T47D (cell line): ENCODE data around the gene HS3ST6.
"Not testable (repeated sequence)": the region's sequence is repeated elsewhere in the genome, so short reads cannot be mapped to it uniquely, and the experiment has no call there.

ENCODE experiments used
- DNase-seq, 2 experiments: peaks; one replicate each; pipeline versions ENCODE4 v3.0.0 to v3.0.0-alpha.2; 2011 to 2012; ENCODE audit warnings: low read depth in 1 of 2, low spot score in 1 of 2
- JUND ChIP-seq: IDR thresholded peaks from 2 replicates; pipeline ENCODE4 v1.6.1; 2012; ENCODE audit warnings: low read depth
- in situ Hi-C: cut with HindIII; loops from 2 replicates; pipeline ENCODE4 v1.10.0; 2016; ENCODE audit warnings: low sequenced_read_pairs, low pct_unique_long_range_greater_than_20kb

HS3ST6 gene

DNA sequence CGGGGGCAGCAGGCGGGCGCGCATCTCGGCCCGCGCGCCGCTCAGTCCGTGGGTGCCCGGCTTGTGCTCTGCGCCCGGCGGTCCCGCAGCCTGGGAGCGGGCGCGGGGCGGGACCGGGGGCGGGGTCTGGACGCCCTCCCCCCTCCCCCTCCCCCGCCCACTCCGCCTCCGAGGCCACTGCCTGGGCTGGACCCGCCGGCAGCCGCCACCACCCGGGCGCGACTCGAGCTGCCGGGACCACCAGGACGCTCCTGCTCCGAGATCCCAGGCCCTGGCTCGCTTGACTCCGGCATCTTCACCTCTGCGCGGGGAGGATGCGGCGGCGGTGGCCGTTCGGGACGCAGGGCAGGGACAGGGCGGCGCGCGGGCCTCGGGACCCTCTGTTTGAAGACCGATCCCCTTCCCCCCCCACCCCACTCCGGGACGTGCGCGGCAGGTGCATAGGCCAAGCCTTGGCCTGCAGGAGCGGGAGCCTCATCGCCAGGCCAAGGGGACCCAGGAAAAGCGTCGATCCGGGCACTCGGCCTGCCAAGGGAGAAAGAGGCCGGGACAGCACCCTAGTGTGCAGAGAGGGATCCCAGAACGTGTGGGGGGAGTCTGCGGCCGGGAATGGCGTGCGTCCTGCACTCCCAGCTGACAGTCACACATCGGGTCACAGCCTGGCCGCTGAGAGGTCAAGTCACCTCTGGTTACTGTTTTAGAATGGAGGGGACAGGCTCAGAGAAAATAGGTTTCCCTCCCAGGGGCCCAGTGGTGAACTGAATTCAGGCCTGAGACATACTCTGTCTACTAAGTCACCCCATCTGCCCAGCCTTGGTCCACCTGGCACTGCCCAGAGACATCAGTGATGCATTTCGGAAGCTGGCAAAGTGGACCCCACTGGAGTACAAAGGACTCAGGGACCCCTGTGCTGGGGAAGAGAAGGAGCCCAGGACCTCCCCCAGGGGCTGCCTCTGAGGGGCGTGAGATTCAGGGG is at the start of gene HS3ST6:
TSS of gene HS3ST6 (minus strand) at position 65 of the 976 bp plus-strand sequence. CDS start 92 bp downstream, outside the sequence.
- TF ChIP-seq JUND: no peak
- in situ Hi-C loops: no loop called here
- DNase-seq: no peak

DNA sequence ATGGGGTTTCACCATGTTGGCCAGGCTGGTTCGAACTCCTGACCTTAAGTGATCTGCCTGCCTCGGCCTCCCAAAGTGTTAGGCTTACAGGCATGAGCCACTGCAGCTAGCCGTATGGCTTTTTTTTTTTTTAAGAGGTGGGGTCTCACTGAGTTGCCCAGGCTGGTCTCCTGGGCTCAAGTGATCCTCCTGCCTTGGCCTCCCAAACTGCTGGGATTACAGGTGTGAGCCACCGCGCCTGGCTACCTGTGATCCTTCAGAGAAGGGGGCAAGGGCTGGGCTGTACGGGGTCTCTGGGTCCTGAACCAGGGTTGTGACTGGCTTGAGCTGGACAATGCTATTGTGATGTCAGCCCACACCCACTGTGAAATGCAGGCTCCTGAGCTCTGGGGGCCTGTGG is 48.2 kb upstream of the HS3ST6 start, which contains the start of gene RNF151:
TSS of gene RNF151 (plus strand) at position 397 of the 400 bp plus-strand sequence. CDS start 26 bp downstream, outside the sequence.
- no peak for TF ChIP-seq JUND
- in situ Hi-C loops: no loop called here
- no peak for DNase-seq

DNA sequence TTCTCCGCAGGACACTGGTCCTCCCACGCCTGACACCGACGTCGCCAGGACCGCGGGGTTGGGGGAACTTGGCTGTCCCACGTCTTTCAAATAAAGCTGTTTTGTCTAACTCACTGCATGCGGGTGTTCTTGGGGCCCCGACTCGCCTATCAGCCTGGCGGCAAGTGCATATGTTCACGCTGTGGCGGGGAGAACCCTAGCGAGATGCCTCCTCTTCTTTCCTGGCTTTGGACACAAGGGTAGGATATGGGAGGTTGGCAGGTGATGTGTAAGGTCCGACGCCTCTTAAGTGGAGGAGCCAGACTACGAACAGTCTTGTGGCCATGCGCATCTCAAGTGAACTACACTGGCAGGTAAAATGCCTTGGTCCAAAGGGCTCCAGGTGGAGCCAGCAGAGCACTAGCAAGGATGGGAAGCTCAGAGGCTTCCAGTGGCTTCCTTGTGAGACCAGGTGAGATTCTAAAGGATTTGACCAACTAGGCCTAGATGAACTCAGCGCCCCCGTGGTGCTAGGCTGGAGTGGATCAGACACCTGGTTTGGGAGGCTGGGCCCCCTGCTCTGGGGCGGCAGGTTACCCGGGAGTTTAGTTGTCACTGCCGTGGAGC is 47.3 kb upstream of the HS3ST6 start:
- DNase-seq: no peak
- in situ Hi-C loops: no loop called here
- TF ChIP-seq JUND: no peak

DNA sequence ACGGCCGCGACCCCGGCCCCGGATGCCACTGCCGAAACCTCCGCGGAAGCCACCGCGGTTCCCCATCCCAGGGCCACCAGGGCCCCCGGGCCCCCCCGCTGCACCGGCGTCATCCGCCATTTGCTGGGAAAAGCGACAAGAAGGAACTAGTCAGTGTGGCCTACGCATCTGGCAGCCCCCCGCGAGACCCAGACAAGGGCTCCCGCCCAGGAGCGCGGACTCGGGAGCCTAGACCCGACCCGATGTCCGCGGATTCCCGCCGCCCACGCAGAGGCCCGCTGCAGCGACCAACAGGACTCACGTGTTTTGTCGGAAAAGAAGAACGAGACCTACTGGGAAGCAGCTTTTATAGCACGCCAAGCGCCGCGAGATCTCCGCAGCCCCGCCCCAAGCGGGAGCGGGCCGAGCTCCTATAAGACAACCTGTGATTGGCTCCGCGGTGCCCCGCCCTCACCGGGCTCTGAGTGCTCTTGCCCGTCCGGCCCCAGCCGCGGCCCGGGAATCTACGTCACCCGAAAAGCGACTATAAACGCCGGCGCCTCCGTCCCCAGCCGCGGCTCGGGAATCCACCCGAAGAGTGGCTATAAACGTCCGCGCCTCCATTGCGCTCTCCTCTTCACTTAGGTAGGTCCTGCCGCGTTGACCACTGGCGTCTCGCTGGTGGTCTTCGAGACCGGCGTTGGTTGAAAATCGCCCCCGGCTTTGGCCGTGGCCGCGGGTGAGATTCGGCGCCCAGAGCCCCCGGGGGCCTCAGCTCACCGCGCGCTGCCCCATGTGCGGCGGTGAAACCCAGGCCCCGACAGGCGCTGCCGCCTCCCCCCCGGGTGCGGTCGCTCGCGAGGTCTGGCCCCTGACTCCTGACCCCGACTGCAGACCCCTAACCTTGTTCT is 46.5 kb upstream of the HS3ST6 start, which contains the start of gene RPS2:
TSS of gene RPS2 (minus strand) at position 321 of the 890 bp plus-strand sequence. CDS start at position 120, 201 bp downstream.
- TF ChIP-seq JUND: no peak
- peak; percentile 99 for DNase-seq
- in situ Hi-C loops: no loop called here

DNA sequence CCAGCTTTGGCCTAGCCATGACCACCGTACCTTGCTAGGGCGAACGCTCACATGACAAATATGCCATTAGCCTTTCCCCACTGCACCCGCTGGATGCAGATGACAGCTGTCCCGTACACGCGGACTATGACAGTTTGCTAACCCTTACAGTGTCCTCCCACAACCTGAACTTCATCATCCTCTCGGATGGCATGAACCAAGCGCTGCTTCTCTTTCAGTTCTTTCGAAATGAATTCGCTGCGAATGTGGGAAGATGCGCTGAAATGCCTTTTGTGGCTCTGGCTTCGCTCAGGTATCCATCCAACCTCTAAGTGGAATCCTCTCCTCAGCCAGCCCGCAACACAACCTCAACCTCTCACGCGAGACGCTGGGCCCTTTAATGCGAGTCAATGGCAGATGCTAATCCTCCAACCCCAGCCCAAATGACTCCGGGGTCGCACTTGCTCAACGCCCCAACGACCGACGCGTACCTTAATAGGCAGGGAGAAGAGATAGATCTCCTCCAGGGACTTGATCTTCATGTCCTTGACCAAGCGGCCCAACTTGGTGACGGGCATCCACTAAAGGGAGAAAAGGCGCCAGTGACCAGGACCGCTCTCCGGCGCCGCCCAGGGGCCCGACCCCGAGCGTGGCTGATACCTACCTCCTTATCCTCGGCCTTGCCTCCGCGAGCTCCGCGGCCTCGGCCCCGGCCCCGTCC is 45.7 kb upstream of the HS3ST6 start:
- no peak for TF ChIP-seq JUND
- DNase-seq: peak in 1 of 2 experiments; percentile 32
- in situ Hi-C loops: no loop called here

DNA sequence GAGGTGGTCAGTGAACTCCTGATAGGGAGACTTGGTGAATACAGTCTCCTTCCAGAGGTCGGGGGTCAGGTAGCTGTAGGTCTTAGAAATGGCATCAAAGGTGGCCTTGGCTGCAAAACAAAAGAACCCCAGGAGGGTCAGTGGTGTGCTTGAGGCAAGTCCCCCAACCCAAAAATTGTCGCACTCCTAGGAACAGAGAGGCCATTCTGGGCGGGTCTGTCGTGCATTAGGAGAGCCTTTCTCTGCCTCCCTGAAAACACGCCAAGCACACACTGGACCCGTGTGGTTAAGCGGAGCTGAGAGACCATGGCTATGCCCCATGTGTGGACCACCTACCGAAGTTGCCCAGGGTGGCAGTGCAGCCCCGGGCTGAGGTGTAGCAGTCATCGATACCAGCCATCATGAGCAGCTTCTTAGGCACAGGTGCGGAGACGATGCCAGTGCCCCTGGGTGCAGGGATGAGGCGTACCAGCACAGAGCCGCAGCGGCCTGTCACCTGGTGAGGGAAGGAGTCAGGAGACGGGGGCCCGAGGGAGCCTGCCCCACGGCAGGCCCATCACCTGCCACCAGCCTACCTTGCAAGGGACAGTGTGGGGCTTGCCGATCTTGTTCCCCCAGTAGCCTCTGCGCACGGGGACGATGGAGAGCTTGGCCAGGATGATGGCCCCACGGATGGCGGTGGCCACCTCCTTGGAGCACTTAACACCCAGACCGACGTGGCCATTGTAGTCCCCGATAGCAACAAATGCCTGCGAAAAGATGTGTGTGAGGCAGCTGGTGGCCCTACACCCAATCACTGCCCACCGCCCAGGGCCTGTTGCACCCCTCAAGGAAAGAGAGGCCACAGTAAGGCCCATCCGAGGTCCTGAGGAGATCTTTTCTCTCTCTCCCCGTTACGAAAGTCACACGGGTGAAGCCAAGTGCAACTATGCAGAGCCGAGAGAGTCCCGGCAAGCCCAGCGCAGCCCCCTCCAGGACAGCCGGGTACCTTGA is 44.2 kb upstream of the HS3ST6 start:
- DNase-seq, in situ Hi-C loops: not testable (repeated sequence)

DNA sequence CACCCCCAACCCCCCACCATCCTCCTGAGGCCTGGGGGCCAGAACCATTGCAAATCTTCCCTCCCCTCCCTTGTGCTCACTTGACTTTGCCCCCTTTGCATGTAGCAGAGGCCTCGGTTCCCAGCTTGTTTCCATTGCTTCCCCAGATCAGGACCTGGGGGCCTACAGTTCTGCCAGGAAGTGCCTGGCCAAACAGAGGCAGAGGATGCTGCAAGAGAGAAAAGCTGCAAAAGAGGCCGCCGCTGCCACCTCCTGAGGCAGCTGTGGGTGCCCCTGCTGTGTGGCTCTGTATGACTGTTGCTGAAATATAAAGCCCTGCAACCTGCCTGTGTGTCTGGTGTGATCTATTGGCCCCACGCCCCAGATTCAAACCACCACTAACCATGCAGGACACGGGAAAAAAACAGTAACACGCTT is 43.4 kb upstream of the HS3ST6 start:
- no peak for DNase-seq
- in situ Hi-C loops: no loop called here

DNA sequence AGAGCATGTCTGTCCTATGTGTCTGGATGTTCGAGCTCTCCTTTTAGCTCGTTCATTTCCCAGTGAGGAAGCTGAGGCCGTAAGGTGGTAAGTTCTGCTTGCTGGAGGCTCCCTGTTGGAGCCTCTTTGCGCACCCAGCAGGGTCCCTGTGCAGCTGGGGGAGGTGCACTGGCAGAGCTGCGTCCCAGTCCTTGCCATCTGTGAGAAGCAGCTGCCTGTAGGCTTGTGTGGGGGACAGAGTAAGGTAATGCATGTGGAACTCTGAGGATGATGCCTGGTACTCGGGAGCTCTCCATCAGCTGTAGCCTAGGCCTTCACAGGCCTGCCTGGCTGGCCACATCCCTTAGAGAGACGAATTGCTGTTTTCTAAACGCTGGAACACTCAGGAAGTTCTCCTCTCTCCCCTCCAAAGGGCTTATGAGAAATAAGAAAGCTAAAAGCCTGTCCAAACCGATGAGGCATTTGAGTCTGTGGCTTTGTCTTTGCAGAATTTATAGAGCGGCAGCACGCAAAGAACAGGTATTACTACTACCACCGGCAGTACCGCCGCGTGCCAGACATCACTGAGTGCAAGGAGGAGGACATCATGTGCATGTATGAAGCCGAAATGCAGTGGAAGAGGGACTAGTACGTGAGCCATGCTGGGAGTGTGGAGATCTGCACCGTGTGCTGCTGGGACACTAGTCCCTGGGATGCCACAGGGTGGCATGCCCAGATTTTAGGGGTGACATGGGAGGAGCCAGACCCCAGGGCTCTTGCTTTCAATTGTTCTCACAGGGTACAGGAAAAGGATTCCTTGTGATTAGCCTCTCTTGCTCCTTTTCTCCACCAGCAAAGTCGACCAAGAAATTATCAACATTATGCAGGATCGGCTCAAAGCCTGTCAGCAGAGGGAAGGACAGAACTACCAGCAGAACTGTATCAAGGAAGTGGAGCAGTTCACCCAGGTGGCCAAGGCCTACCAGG is 42.7 kb upstream of the HS3ST6 start:
- in situ Hi-C loops: no loop called here
- peak in 1 of 2 experiments; percentile 77 for DNase-seq
- no peak for TF ChIP-seq JUND

More for the DNA sequence above, 43.4 kb upstream of the HS3ST6 start:
- TF ChIP-seq JUND: no peak

DNA sequence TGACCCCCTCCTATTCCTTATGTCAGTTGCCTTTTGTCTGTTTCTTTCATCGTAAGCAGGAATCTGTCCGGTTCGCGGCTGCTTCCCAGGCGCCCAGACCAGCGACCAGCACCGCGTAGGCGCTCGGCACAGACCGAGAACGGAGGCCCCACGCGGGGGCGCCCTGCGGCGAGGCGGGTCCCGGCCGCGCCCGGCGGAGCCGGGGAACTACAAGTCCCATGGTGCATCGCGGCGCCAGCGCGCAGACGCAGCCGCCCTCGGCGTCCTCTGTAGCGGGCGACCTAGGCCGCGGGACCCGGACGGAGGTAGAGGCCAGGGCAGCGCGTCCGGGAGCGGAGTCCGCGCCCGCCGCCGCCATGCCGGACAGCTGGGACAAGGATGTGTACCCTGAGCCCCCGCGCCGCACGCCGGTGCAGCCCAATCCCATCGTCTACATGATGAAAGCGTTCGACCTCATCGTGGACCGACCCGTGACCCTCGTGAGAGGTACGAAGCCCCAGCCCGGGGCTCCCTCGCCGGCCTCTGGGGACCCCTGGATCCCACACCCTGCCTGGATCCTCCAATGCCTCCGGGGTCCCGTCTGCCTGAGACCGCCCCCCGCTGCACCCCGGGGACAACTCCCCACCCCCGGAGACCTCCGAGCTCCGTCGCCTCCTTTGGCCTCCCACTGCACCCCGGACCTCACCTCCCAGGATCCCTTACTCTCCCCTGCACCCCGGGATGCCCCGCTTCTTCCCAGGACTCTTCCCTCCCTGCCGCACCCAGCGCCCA is 41.2 kb upstream of the HS3ST6 start, which contains the start of gene NDUFB10:
TSS of gene NDUFB10 (plus strand) at position 270 of the 771 bp plus-strand sequence. CDS start at position 357, 87 bp downstream.
- TF ChIP-seq JUND: no peak
- peak; percentile 74 to 94 for DNase-seq
- in situ Hi-C loops: no loop called here
